HG03354 (cell line): Measurements from ENCODE around the gene GAS1.

ENCODE experiments used
- ATAC-seq: cut with Tn5 transposase; IDR thresholded peaks from one replicate; pipeline ENCODE4 v1.9.1; 2021; ENCODE audit warnings: mild to moderate bottlenecking; ENCODE audit not compliant: unreplicated experiment, poor library complexity, severe bottlenecking

GAS1 gene

GRCh38 chr9:86947146-86948073, at the start of gene GAS1:
Gene GAS1 (minus strand): TSS chr9:86947506. CDS start chr9:86946779, 727 bp downstream.
- ATAC-seq: peak; percentile 65

GRCh38 chr9:86994231-86994630, 46.9 kb upstream of the GAS1 start:
- ATAC-seq: no peak

GRCh38 chr9:86993830-86994229, 46.5 kb upstream of the GAS1 start:
- no peak for ATAC-seq

- no peak for ATAC-seq
These were observed 43.8 kb upstream of the GAS1 start for GRCh38 chr9:86991077-86991476.

- ATAC-seq: no peak
These were observed 43.0 kb upstream of the GAS1 start for GRCh38 chr9:86990290-86990689.

GRCh38 chr9:86987900-86988299, 40.6 kb upstream of the GAS1 start:
- no peak for ATAC-seq

- ATAC-seq: no peak
These were observed 37.9 kb upstream of the GAS1 start for GRCh38 chr9:86985132-86985647.

- ATAC-seq: no peak
These were observed 36.4 kb upstream of the GAS1 start for GRCh38 chr9:86983620-86984259.

GRCh38 chr9:86983249-86983619, 35.9 kb upstream of the GAS1 start:
- ATAC-seq: no peak

- no peak for ATAC-seq
These were observed 33.5 kb upstream of the GAS1 start for GRCh38 chr9:86980802-86981201.

GRCh38 chr9:86979657-86980056, 32.4 kb upstream of the GAS1 start:
- no peak for ATAC-seq

GRCh38 chr9:86978922-86979474, 31.7 kb upstream of the GAS1 start:
- no peak for ATAC-seq

GRCh38 chr9:86978413-86978812, 31.1 kb upstream of the GAS1 start:
- no peak for ATAC-seq

GRCh38 chr9:86977205-86977835, 30.0 kb upstream of the GAS1 start:
- no peak for ATAC-seq

GRCh38 chr9:86975606-86976005, 28.3 kb upstream of the GAS1 start:
- no peak for ATAC-seq

- no peak for ATAC-seq
These were observed 27.7 kb upstream of the GAS1 start for GRCh38 chr9:86975036-86975435.

- ATAC-seq: no peak
These were observed 27.1 kb upstream of the GAS1 start for GRCh38 chr9:86974421-86974820.

- ATAC-seq: no peak
These were observed 24.4 kb upstream of the GAS1 start for GRCh38 chr9:86971742-86972141.

- ATAC-seq: no peak
These were observed 21.1 kb upstream of the GAS1 start for GRCh38 chr9:86968258-86968920.
